Stimulated activated CD4-positive, alpha-beta T cell treated with anti-CD3 and anti-CD28 coated beads, Interleukin-15, amount 100 ng/mL, for 24 hours (primary cell): ENCODE measurements around the gene DNMT1.
A peak's percentile ranks its signal among the peaks of the same experiment; 100 is the strongest.

Source experiments
- DNase-seq: peaks from one replicate; pipeline ENCODE4 v3.0.0-alpha.2; 2020

DNMT1 gene

DNA sequence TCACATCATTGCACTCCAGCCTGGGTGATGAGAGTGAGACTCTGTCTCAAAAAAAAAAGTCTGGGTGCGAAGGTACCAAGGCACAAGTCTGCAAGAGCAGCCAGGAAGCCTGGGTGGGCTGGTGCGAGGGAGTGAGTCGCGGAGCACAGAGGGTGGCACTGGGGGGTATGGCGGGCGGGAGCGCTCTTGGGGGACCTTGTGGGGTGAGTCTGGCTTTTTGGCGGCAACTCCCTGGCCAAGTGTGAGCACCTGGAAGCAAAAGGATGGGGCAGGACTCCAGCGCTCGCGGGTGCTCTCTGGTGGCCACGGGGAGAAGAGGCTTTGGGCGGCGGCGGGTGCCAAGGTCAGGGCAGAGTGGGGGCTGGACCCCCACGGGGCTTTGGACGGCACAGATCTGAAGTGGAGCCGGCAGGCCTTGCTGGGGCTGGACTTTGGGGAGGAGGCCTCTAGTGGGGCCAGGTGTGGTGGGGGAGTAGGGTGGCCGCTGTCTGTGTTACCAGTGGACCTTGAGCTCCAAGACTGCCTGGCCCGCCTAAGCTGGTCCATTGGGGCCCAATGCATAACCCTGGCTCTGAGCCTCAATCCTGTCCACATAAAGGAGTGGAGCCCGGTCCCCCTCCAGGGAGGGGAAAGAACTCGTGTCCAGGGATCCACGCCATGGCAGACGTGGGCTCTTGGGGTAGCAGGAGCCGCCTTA lies 81.7 kb downstream of the DNMT1 start:
- DNase-seq = peak; percentile 84

DNA sequence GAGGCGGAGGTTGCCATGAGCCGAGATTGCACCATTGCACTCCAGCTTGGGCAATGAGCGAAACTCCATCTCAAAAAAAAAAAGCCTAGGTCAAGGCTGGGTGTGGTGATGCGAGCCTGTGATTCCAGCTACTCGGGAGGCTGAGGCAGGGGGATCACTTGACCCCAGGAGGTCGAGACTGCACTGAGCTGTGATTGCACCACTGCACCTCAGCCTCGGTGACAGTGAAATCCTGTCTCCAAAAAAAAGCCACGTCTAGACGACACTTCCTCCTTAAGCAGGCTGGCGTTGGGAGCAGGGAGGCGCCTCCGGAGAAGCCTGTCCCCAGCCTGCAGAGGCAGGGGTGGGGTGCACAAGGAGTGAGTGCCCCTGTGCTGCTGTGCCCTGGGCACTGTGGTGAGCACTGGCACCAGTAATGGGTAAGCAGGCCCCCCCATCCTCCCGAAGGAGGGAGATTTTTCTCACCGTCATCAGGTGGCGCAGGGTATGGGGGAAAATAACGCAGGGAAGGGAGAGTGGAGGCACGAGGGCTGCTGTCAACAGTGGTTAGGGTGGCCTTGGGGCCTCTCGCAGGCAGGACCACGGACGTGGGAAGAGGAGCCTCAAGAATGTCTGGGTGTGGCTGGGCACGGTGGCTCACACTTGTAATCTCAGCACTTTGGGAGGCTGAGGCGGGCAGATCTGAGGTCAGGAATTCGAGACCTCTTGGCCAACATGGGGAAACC lies 82.6 kb downstream of the DNMT1 start:
- DNase-seq = peak; percentile 82

DNA sequence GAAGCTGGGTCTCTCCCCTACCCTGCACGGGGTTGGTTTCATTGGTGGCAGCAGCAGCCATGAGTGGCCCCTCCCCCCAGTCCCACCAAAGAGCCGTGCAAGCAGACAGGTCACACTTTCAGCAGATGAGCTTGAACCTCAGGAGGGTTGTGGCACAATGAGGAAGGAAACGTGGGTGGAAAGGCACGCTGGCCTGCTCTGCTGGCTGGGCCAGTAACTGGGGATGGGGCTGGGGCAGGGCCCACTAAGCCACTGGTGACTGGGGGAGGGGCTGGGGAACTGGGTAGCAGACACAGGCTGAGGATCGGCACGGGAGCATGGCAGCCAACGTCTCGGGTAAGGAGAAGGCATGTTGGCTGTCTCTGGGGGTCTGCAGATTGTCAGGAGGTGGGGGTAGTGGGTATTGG lies 83.3 kb downstream of the DNMT1 start, which contains the start of gene P2RY11:
TSS of gene P2RY11 (plus strand) at position 289 of the 407 bp plus-strand sequence. CDS start at position 318, 29 bp downstream.
- DNase-seq = peak; percentile 76

DNA sequence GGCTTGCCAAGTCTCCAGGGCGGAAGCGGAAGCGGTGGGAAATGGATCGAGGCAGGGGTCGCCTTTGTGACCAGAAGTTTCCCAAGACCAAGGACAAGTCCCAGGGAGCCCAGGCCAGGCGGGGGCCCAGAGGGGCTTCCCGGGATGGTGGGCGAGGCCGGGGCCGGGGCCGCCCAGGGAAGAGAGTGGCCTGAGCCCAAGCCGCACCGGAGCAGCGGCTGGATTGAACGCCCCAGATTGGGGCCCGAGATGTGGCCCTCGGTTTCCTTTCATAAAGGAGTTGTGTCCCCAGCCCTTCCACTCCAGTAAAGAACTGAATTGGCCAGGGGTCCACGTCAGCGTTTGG lies 83.8 kb downstream of the DNMT1 start:
- DNase-seq = no peak

DNA sequence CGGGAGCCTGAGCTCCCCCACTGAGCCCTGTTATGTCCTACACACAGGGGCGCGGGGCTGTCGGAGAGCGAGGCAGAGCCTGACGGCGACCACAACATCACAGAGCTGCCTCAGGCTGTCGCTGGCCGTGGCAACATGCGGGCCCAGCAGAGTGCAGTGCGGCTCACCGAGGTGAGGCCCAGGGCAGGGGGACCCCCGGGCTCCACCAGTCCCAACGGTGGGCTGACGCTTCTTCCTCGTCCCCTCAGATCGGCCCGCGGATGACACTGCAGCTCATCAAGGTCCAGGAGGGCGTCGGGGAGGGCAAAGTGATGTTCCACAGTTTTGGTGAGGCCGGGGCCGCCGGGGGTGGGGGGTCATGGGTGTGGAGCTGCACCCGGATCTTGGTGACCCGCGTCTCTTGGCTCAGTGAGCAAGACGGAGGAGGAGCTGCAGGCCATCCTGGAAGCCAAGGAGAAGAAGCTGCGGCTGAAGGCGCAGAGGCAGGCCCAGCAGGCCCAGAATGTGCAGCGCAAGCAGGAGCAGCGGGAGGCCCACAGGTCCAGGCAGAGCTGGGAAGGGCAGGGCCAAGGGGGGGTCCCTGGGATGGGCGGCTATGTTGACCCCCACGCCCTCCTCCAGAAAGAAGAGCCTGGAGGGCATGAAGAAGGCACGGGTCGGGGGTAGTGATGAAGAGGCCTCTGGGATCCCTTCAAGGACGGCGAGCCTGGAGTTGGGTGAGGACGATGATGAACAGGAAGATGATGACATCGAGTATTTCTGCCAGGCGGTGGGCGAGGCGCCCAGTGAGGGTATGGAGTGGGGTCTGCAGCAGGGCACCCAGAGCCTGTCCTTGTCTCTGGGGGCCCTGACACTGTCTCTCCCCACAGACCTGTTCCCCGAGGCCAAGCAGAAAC lies 84.4 kb downstream of the DNMT1 start:
- DNase-seq = peak; percentile 23

DNA sequence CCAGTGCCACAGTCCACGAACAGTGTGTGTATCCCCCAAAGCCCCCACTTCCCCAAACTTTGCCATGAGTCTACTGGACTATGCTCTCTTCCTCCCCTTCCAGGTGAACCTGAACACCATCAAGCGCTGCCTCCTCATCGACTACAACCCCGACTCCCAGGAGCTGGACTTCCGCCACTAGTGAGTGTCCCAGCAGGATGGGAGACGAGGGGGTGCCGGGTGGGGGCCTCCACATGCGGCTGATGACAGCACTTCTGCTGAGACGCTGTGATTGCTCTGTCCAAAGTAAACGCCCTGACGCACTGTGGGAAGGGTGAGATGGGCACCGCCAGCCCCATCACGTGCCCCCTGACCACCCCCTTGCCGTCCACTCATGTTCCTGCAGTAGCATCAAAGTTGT lies 85.2 kb downstream of the DNMT1 start:
- DNase-seq = no peak

DNA sequence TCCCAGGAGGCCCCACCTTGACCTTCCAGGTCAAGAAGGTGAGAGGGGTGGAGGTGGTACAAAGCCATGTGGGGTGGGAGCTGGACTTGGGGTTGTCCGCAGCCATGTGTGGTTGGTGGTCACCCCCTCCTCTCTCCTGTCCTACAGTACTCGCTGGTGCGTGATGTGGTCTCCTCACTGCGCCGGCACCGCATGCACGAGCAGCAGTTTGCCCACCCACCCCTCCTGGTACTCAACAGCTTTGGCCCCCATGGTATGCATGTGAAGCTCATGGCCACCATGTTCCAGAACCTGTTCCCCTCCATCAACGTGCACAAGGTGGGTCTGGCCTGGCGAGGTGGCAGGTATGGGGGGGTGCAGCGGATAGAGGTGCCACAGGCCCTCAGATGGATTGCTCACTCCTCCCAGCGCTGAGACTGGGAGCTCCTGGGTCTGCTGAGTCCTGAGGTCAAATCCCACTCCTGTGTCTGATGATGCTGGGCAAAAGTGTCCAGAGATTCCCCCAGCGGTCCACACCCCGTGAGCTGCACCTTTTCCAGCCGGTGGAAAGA lies 86.9 kb downstream of the DNMT1 start:
- no peak for DNase-seq

DNA sequence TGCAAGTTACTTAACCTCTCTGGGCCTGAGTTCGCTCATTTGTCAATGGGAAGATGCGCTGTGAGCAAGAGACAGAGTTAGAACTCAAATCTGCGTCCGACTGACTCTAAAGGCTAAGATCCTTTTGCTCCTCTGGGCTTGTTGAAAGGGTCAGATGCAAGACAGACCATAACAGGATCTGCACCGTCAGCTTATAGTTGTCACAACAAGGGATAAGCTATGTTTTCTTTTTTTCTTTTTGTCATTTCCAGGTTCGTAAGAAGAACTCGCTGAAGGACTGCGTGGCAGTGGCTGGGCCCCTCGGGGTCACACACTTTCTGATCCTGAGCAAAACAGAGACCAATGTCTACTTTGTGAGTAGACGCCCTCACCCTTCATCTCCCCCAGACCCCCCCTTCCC lies 87.5 kb downstream of the DNMT1 start:
- no peak for DNase-seq

DNA sequence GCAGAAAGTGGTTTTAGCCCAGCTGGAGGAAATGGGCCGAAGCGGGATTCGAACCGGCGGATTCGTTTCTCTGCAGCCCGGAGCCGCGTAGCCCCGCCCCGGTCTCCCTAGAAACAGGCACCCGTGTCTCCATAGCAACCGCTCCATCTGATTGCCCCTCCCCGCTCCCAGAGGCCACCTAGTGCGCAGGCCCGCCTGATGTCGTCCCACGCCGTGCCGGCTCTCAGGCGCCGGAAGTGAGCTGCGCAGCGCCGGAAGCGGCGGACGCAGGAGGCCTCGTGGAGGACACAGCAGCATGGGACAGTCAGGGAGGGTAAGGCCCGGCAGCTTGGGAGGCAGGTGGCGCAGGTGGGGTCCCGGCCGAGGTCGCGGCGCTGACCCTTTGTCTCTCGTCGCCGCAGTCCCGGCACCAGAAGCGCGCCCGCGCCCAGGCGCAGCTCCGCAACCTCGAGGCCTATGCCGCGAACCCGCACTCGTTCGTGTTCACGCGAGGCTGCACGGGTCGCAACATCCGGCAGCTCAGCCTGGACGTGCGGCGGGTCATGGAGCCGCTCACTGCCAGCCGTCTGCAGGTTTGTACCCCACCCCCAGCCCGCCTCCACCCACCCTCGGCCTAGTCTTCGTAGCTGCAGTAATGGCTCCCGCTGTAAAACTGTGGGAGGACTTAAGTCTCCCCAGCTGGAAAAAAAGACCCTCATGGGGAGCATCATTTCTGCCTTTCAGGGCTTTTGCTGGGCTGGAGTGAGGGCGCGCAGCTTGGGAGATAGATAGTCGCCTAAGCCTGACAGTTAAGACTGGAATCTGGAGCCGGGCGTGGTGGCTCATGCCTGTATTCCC lies 88.4 kb downstream of the DNMT1 start, which contains the start of gene PPAN:
TSS of gene PPAN (plus strand) at position 263 of the 837 bp plus-strand sequence. CDS start at position 296, 33 bp downstream.
- peak; percentile 98 for DNase-seq

DNA sequence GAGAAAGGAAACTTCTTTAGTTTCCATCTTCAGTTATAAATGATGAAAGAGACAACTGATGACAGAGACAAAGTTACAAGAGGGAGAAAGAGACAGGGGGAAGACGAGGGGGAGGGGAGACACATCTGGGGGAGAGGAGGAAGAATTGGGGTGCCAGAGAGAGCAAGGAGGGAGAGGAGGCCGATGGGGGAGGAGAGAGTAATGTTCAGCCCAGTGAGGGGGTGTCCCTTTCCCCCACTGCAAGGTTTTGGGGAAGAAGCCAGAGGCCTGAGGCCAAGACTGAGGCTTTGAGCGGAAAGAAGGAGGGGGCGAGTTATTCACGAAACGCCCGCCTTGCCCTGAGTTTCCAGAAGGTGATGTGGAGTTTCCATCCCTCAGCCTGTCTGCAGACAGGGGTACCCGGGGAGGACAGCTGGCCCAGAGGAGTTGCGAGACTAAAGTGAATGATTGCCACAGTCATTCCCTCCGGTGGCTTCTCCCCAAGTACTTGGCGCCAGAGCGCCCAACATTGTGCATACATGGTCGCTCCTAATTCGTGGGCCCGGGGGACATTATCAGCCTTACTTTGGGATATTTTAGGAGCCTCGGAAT lies 89.1 kb downstream of the DNMT1 start:
- peak; percentile 91 for DNase-seq

DNA sequence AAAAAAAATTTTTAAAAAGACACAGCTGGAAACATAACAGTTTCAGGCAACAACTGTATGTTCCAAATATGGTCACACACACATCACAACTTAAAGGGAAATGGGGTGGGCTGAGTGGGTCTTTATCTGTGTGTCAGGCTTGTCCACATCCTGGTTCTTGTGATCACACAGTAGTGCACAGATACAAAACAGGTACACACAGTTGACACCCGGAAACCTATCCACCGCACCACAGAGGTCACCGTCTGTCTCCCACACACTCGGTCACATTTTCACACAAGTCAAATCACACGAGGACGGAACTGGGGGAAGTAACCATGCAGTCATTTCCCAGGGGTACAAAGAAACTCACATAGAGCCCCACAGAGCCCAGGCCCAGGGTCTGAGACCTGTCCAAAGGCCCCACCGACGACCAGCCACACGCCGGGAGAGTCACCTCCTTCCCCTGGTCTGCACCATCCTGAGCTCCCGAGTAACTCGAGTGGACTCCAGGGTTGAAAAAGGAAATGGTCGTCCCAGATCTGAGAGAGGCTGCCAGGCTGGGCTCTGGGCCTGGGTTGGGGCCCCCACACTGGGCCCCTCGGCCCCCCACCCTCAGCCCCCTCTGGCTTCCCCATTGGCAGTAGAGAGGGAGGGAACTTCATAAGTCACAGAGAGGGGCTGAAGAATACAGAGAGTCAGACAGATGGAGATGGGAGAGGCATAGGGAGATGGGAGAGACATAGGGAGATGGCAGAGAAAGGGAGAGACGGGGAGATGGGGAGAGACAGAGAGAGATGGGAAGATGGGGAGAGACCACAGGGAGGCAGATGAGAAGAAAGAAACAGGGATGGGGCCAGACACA lies 89.9 kb downstream of the DNMT1 start:
- DNase-seq = peak; percentile 84

DNA sequence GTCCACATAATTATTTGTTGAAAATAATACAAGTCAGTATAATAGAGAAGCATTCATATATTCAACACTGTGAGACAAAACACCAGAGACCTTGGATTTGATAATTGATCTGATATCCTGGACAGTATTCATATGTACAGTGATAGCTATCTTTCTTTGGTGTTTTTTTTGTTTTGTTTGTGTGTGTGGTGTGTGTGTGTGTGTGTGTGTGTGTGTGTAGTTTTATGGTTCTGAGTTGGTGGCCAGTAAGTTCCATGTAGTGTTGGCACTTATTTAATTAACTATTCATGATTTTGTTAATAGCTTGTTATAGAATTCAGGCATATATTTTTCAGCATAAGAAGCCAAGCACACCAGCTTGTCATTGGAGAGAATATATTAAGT lies 90.6 kb downstream of the DNMT1 start:
- no peak for DNase-seq

DNA sequence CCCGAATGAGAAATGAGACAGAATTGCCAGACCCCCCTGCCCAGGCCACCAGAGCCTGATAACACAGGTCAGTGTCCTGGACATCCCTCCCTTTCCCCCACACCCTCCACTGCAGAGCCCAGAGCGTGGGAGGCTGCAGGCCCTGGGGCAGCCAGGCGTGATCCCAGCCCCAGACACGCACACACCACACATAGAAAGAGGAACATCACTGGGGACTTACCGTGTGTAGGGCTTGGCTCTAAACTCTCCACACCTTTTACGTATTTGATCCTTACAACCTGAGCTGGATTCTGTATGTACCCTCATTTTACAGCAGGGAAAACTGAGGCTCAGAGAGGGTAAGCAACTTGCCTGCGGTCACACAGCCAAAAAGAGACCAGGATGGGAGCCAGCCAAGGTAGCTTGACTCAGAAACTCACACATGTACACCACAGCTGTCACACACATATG lies 91.9 kb downstream of the DNMT1 start:
- no peak for DNase-seq

DNA sequence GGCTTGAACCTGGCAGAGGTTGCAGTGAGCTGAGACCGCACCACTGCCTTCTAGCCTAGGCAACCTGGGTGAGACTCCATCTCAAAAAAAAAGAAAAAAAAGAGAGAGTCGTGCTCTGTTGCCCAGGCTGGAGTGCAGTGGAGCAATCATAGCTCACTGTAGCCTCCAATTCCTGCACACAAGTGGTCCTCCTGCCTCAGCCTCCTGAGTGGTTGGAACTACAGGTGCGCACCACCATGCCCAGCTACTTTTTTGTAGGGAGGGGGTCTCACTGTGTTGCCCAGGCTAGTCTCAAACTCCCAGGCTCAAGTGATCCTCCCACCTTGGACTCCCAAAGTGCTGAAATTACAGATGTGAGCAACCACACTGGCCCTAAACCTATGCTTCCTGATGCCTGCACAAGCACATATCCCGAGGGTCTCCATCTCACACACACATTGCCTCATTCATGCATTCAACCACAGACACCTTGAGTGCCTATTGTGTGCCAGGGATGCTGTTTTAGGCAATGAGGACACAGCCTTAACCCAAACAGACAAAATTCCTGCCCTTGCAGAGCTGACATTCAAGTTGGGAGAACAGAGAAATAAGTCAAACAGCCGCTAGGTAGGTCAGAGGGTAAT lies 94.5 kb downstream of the DNMT1 start:
- no peak for DNase-seq

DNA sequence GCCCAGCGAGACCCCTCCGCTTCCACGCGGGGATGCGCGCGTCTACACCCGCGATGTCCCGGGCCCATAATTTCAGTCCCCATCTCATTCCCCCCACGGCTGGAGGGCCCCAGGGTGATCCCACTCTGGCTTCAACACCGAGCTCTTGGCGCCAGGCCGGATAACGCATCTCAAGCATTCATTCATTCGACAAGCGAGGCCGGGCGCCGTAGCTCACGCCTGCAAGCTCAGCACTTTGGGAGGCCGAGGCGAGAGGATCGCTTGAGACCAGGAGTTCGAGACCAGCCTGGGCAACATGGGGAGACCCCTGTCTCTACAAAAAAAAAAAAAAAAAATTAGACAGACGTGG lies 98.2 kb downstream of the DNMT1 start:
- no peak for DNase-seq

DNA sequence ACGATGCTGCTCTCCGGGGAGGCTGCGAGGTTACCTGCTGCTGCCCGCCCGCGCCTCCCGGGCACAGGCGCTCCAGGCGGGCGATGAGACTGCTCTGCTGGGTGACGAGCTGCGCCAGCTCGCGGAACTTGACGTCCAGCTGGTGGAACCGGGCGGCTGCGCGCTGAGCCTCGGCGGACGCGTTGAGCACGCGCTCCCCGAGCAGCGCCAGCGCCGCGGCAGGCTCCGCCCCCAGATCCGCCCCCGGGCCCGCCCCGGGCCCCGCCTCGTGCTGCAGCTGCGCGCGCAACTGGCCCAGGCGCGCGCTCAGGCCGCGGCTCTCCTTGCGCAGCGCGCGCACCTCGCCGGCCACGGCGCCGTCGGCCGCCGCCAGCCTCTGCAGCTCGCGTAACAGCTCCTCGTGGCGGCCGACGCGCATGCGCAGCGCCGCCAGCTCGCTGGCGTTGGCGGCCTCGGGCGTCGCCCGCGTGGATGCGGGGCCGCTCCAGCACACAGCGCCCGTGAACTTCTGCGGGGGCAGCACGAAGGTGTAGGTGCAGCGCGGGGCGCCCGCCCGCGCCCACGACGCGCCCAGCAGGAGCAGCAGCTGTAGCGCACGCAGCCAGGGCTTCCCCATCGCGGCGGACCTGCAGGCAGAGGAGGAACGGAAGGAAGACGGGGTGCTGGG lies 98.7 kb downstream of the DNMT1 start:
- DNase-seq = peak; percentile 89

DNA sequence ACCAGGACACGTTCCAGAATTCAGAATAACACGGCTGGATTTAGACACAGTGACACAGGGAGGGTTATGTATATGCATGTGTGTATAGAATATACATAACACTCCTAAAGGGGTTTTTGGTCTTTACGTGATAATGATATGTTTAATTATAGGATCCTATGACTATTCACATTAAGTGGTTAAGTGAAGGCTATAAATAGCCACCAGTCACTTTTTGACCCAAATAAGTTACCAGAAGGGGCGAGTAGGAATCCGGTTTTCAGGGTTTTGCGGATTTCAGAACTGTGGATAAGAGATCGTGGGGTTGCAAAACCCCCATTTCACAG lies 99.2 kb downstream of the DNMT1 start:
- DNase-seq = no peak

DNA sequence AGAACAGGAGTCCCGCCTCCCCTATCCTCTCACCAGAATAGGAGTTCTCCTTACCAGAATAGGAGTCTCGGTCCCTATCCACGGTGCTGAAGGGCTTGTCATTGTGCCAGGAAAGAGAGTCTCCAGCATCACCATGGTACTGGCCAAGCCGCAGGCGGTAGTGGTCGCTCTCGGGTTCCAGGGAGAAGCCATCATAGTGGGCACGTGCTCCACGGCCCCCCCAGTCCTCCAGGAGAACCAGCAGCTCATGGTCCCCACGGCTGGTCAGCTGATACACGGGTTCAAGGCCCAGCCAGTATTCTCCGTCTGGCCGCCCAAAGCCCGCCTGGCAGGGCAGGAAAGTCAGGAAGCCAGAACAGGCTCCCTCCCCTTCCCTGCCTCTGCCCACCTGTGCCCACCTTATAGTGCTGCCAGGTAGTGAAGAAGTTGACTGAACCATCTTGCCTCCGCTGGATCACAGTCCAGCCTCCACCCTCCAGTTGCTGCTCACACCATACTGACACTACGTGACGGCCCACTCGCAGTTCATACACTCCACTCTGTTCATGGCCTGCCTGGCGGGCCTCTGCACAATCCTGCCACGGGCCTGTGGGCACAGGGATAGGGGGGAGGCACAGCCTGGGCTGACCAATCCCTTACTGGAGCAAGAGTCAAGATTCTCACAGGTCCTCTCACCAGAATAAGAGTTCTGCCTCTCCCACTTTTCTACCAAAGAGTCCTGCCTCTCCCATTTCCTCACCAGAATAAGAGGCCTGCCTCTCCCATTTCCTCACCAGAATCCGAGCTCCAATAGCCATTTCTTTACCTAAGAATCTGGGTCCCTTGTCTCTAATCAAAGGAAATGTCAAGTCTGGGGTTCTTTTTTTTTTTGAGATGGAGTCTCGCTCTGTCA lies 101.2 kb downstream of the DNMT1 start:
- no peak for DNase-seq
